Lung microvascular endothelial cell (primary cell): ENCODE measurements around the gene OGT. TPM values are rescaled to one million over a fixed set of nuclear protein-coding genes. Genes with fewer than 3 reads are reported as not detected.
"Not testable (repeated sequence)": the region's sequence is repeated elsewhere in the genome, so short reads cannot be mapped to it uniquely, and the experiment has no call there.

ENCODE experiments used
- DNase-seq, 2 donors: peaks; one replicate each; pipeline versions ENCODE4 v3.0.0 to v3.0.0-alpha.2; 2010; ENCODE audit warnings: low read depth in 2 of 2
- total RNA-seq: library from RNA; depleted of rRNA; stranded (reverse); fragments of >200 nt; gene quantifications from 2 replicates; pipeline ENCODE4 v1.2.1, GENCODE V29; 2014

The OGT gene
- total RNA-seq: 59.1 and 83.1 TPM in 2 replicates

DNA sequence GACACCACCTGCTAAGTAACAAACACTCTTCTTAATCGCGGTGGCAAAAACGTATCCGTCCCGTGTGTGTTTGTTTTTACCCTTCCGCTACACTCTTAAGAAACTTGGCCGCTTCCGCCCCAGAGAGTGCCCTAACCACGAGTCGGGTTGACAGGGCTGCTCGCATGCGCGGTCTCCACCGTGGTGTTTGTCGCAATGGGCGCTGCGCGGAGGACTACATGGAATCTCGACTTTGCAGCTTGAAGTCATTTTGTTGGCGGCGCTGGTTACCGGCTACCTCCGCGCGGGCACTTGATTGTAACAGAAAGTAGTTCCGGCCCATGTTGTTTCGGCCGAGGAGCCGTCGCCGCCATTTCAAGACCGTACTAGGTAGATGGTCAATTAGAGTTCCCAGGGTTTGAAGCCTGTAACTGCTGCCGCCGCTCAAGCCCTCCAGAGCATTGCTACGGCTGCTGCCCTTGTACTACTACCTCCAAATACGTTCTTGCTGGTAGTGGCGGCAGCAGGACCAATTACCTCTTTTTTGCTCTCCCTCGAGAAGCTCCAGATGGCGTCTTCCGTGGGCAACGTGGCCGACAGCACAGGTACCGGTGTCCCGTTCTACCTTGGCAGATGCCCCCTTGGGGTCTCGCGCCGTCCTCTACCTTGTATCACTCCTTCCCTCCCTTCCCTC lies at the start of gene OGT:
TSS of gene OGT (plus strand) at position 352 of the 673 bp plus-strand sequence. CDS start at position 548, 196 bp downstream.
- DNase-seq: peak; percentile 97

DNA sequence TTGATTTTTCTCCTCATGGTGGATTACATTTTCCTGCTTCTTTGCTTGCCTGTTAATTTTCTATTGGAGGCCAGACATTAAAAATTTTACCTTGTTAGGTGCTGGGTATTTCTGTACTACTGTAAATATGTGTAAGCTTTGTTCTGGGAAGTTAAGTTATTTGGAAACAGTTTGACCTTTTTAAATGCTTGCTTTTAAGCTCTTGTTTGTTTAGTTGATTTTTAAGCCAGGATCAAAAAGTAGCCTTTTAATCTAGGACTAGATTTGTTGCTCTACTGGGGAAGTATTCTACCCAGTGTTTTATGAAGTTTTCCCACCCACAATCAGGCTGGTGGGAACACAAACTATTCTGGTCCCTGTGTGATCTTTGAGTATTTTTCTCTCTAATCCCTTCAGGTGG lies 45.1 kb upstream of the OGT start:
- DNase-seq: no peak

DNA sequence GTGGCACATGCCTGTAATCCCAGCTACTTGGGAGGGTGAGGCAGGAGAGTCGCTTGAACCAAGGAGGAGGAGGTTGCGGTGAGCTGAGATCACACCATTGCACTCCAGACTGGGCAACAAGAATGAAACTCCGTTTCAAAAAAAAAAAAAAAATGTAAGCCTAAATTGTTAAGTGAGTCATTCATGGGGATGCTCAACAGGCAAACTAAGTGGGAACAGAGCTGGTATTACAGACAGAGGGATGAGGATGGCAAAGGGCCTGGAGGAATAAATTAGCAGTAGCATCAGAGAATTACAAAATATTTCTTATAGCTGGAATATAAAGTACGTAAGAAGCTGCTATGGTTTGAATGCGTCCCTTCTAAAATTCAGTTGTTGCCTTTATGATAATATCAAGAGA lies 43.4 kb upstream of the OGT start:
- DNase-seq: no peak

DNA sequence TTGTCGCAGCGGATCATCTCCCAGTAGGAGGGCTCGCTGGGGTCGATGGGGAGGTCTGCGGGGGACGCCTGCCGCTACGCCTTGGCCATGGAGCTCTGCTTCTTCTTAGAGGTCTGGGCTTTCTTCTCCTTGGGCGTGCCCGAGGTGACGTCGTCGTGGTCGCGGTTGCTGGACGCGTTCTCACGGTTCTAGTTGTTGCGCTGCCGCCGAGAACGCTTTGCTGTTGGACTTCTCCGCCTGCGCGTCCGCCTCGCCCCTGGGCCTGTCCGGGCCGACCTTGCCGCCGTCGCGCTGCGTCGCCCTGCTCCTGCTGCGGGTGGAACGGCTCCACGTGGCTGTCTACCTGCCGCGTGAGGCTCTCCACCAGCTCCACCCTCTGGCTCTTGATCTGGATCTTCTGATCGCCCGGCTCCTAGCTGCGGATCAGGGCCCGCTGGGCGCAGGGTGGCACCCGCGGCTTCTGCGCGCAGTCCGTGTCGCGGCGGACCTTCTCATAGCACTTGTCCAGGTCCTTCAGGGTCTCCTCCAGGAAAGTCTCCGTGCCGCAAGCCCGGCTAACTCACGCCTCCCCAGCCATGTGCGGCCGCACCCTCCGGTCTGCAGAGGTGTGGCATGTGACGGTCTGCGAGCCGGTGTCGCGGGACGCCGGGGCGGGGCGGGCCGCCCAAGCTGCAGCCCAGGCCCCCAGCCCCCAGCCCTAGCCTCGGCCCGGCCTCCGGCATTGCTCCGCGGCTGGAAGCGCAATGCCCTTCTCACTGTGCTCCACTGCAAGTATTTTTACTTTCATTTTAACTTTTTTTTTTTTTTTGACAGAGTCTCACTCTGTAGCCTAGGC lies 40.5 kb upstream of the OGT start:
- peak; percentile 27 to 49 for DNase-seq

DNA sequence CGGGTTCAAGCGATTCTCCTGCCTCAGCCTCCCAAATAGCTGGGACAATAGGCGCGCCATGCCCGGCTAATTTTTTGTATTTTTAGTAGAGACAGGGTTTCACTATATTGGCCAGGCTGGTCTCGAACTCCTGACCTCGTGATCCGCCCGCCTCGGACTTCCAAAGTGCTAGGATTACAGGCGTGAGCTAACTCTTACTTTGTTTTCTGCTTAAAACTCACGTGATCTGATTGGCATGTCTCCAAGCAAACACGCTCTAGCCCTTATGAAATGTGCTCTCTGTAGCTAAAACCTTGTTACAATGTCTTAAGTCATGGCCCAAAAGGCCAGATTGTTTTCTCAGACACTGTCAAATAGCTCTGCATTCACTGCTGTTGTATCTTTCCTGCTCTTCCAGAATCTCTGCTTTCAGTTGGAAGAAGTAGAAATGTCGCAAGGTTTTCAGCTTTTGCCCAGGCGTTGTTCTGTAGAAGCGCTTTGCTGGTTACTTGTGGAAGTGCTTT lies 39.7 kb upstream of the OGT start:
- DNase-seq: peak in 1 of 2 donors; percentile 3

DNA sequence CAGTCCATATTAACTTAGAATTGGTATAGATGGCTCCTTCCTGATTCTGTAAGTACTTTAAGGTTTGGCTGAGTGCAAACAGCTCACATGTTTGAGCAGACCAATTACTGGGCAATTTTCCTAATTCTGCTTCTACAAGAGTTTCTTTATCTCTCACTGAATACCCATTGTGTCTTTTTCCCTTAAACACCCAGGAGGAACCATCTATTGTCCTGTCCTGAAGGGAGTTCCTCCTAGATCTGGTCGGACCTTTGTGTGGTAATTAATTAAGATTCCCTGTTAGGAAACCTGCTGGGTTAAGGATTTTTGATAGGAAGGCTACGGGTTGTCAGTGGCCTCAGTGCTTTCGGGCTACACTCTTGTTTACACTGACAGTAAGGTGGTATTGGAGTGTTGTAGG lies 36.9 kb upstream of the OGT start:
- DNase-seq: not testable (repeated sequence)

DNA sequence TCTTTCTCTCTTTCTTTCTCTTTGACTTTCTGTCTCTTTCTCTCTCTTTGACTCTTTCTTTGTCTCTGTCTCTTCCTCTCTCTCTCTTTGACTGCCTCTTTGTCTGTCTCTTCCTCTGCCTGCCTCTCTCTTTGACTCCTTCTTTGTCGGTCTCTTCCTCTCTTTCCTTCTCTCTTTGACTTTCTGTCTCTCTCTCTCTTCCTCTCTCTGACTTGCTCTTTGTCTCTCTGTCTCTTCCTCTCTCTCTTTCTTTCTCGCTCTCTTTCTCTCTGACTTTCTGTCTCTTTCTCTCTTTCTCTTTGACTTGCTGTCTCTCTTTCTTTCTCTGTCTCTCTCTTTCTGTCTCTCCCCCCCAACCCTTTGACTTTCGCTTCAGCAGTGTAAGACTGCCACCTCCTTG lies 36.4 kb upstream of the OGT start:
- DNase-seq: no peak

DNA sequence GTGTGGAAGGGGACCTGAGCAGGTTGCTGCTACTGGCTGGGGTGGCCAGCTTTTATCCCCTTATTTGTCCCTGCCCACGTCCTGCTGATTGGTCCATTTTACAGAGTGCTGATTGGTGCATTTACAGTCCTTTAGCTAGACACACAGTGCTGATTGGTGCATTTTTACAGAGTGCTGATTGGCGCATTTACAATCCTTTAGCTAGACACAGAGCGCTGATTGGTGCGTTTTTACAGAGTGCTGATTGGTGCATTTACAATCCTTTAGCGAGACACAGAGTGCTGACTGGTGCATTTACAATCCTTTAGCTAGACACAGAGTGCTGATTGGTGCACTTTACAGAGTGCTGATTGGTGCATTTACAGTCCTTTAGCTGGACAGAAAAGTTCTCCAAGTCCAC lies 30.8 kb upstream of the OGT start:
- not testable (repeated sequence) for DNase-seq

DNA sequence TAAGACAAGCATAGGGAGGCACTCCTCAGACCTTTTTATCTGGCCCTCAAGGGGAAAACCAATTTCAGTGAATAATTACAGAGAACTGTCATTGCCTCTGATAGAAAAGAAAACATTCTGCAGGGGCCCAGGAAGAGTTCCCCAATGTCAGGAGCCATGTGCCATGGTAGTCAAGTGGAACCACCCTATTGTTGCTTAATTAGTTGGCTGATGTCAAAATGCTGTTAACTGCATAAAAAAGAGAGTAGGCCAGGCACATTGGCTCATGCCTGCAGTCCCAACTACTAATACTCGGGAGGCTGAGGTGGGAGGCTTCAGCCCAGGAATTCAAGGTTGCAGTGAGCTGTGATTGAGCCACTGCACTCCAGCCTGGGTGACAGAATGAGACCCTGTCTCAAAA lies 28.6 kb upstream of the OGT start:
- DNase-seq: no peak

DNA sequence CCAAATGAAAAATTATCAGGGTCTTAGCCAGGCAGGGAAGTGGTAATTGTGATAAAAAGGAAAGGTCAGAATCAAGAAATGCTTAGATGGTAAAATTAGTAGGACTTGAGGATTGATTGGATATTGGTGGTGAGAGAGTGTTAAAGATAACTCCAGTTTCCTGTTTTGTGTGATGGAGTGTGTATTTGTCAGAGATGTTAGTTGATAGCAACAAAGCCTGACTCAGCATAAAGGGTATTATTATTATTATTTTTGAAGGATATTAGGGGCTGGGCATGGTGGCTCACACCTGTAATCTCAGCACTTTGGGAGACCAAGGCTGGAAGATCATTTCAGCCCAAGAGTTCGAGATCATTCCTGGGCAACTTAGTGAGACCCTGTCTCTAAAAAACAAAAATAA lies 23.6 kb upstream of the OGT start:
- DNase-seq: no peak

DNA sequence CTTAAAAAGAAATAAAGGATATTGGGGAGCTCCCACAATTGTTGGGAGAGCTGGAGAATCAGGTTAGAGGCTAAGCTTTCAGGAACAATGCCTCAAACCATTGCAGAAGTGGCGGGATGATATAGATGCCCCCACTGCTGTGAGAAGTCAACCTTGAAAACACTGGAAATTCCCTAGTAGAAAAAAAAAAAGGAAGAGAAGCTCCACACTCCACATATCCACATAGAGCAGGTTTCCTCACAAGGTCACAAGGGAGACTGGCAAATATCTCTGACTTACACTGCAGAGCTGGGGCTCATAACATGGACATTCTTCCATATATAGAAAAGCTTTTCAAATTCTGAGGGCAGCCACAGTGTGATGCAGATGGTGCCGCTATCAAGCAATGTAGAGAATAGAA lies 22.7 kb upstream of the OGT start:
- no peak for DNase-seq

DNA sequence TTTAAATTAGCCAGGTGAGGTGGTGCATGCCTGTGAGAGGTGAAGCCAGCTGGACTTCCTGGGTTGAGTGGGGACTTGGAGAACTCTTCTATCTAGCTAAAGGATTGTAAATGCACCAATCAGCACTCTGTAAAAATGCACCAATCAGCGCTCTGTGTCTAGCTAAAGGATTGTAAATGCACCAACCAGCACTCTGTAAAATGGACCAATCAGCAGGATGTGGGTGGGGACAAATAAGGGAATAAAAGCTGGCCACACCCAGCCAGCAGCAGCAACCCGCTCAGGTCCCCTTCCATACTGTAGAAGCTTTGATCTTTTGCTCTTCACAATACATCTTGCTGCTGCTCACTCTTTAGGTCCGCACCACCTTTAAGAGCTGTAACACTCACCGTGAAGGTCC lies 19.2 kb upstream of the OGT start:
- not testable (repeated sequence) for DNase-seq

DNA sequence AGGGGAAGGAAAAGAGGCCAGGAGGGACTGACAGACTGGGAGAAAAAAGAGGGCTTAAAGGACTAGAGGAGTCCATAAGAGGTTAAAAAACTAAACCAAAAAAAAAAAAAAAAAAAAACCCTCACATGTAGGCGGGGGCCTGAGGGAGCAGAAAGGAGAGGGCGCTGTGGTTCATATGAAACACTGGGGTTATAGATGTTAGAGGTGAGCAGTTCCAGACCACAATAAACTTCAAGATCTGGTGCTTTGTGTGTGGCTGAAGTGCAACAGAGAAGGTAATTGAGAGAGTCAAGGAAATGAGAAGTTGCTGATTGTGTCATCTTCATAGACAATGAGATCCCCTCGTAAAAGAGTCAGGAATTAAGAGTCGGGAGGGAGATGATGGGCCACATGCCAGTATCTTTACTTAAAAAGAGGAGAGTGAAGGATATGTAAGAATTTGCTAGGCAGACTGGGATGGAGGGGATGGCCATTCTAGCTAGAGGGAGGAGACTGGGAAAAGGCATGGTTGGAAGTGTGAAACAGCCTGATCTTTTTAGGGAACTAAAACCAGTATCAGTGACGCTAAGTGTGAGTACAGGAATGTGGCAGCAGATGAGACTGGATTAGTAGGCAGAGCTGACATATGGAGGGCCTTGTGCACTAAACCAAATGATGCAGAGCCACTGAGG lies 18.4 kb upstream of the OGT start:
- DNase-seq: no peak

DNA sequence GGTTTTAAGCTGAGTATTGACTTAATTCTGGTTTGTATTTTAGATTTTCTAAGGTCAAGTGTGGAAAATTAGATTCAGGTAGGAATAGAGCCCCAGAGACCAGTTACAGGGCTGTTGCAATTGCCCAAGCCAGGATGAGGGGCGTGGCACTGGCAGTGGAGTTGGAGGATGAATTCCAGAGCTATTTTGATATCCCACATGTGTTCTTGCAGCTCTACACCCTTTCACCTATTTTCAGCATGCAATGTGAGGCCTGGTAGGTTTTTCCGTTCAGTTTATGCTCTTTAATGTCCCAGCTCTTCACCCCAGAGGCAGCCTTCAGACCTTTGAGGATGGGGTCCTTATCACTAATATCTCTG lies 17.9 kb upstream of the OGT start:
- DNase-seq: no peak

DNA sequence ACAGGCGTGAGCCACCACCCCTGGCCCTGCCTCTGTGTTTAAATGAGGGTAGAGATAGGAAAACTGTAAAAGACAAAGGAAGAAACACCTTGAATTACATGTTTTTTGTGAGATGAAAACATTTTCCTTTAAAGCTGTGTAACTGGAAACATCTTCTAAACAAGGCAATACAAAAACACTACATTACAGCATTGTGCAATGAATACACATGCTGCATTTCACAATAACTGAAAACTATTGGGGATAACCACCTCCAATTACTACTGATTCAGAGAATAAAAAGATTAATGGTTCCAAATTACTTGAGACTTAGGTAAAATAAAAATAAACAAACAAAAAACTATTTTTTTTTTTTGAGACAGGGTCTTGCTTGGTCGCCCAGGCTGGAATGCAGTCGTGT lies 7.6 kb upstream of the OGT start:
- DNase-seq: no peak

DNA sequence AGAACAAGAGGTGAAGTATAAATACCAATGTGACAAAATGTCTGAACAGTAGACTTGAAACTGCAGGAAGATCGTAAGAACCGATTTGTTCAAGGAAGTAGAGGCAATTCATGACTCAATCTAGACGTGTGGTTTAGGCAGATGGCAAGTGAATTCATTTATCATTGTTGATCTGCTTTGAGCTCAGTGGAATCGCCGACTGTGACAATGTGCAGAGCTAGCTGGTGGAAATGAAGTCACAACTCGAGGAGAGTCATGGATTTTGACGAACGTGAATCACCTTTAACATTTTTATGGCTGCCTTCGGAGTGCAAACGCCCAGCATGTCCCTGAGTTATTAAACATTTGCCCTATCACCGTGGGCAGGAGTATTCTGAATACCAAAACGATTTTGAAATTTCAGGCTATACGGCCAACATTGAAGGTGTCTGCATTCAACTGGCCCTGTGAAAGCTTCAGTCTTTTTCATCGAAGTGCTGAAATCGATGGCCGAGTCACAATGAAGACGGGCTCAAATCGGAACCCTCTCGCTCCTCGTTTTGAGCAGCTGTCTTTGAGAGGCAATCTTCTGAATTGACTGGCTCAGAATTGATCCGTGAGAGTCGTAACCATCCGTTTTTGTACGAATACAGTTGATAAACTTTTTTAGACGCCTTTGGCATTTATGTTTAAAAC lies 689 bp upstream of the OGT start:
- DNase-seq: peak; percentile 37 to 84

DNA sequence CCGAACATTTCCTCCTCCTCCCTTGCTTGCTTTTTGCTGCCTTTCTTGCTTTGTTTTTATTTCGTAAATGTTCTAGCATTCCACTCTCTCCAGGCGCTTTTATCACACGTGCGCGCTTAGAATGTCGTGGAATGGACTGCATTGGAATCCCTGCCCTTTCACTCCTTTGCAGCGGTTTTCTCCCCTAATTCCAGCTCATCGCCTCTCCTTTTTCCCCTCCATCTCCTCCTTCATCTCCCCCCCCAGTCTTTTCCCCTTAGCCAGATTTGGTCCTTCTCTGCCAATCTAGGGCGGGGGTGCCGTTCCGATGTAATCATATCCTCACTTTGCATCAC lies 579 bp downstream of the OGT start:
- DNase-seq: peak in 1 of 2 donors; percentile 8

DNA sequence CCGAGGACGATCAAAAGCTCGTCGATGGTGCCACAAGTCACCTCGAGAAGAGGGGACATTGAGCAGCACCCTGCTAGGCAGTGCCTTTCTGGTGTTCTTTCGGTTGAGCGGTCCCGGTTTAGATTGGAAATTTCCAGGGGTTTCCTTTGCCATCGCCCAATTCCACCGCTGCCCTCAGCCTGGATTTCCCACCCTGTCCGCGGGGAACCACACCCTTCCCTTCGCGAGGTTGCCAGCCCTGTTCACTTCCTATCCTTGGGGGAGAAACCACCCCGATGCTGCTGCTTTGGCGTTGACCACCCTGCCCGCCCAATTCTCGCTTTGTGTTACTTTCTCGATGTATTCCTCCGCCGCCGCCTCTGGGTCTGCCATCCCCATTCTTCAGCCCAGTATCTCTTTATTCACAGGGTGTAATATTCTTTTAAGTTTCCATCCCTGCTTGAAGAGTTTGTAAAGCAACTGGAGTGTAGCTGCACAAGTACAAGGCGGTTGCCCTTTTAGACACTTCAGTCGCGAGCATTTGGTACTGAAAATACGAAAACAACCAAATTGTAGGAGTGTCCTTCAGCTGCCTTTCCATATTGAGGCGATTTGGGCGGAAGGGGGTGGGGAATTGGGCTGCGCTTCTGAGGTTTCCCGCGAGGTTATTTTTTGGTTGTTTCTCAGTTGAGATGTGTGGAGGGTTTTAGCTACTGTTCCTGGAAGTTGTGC lies 1.1 kb downstream of the OGT start:
- peak; percentile 50 to 51 for DNase-seq

DNA sequence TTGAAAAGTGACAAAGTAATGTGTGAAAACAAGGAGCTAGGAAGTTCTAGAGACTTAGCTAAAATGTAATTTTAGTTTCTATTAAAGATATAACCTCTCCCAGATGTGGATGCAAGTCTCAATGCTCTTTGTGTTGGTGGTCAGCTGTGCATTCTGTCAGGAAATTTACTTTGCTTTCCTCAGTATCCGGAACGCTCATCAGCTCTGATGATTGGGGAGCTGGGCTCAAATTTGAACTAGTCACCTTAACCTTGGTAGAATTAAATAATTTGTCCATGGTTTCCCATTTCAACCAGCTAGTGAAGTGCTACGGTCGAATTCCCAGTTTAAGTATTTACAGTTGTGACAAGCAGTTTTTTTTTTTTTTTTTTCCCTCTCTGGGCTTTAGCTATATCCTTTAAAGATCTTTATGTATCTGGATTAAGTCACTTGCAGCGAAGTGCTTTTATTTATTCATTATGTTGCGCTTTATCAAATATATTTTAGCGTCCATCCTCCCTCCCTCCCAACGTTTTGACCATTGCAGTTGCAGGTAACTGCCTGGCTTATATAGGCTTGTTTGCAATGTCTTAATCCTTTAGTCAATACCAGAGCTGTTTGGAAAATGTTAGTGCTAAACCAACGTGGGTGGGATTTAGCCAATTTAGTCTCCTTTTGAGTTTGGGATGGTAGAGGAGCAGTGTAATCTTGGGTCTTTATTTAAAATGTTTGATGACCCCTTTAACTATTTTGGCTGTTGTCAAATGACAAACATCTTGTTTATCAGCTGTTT lies 2.1 kb downstream of the OGT start:
- DNase-seq: peak in 1 of 2 donors; percentile 10

DNA sequence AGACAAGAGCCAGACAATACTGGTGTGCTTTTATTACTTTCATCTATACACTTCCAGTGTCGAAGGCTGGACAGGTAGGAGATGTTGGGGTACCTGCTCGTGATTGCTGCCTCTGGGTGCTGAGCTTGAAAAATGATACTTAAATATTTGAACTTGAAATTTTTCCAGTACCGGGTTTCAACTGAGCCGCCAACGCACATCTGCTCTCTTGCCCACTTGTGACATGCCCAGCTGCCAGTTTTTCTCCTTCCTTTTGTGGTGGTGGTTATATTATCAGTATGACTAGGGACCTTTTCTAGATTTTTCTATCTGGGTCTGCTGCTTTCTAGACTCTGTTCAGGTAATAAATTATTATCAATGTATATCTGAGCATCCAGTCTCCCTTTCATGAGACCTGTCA lies 3.4 kb downstream of the OGT start:
- no peak for DNase-seq

DNA sequence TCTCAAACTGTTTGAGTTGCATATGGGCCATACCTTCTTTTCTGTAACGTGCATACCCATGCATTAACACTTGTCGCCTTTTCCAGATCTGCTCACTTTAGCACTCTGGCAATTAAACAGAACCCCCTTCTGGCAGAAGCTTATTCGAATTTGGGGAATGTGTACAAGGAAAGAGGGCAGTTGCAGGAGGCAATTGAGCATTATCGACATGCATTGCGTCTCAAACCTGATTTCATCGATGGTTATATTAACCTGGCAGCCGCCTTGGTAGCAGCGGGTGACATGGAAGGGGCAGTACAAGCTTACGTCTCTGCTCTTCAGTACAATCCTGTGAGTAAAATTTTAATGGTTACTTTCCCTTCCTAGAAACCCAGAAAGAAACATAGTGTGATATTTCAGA lies 4.8 kb downstream of the OGT start:
- DNase-seq: no peak
